Liver (tissue), 3 donors: ENCODE results near the gene CCER1.

Experiments
- ATF3 ChIP-seq: IDR thresholded peaks from 2 replicates; pipeline ENCODE4 v1.6.1; 2016; ENCODE audit warnings: antibody characterized with exemption
- CTCF ChIP-seq: fragments of 150-350 bp; IDR thresholded peaks from 2 replicates; pipeline ENCODE4 v1.5.1; 2017; ENCODE audit warnings: improper control_type of control experiment, low read depth, low read length; ENCODE audit not compliant: missing input control
- JUND ChIP-seq, 2 donors: IDR thresholded peaks; 2 replicates each; pipeline ENCODE4 v1.6.1; 2016; ENCODE audit warnings: antibody characterized with exemption in 2 of 2
- MAX ChIP-seq: IDR thresholded peaks from 2 replicates; pipeline ENCODE4 v1.6.1; 2016; ENCODE audit warnings: antibody characterized with exemption
- NR2F2 ChIP-seq: IDR thresholded peaks from 2 replicates; pipeline ENCODE4 v1.6.1; 2016; ENCODE audit warnings: antibody characterized with exemption
- REST ChIP-seq: IDR thresholded peaks from 2 replicates; pipeline ENCODE4 v1.6.1; 2016; ENCODE audit warnings: antibody characterized with exemption, mild to moderate bottlenecking
- YY1 ChIP-seq: IDR thresholded peaks from 2 replicates; pipeline ENCODE4 v1.6.1; 2016; ENCODE audit warnings: antibody characterized with exemption, mild to moderate bottlenecking
- ZBTB33 ChIP-seq: IDR thresholded peaks from 2 replicates; pipeline ENCODE4 v1.6.1; 2016; ENCODE audit warnings: antibody characterized with exemption
- donor health status: healthy.
- donor health status: healthy.

- TF ChIP-seq CTCF (no peak), JUND (IDR thresholded peaks at IDR 0.05) (no peak), ZBTB33 (no peak), ATF3 (no peak), MAX (no peak), REST (no peak), NR2F2 (no peak), YY1 (no peak)
These were observed 22.2 kb upstream of the CCER1 start for GRCh38 chr12:90977224-90977623.
